HG03066 (cell line): ENCODE data around the gene B4GALT4.
"Not testable (repeated sequence)": the region's sequence is repeated elsewhere in the genome, so short reads cannot be mapped to it uniquely, and the experiment has no call there.

Experiments
- ATAC-seq: cut with Tn5 transposase; IDR thresholded peaks from one replicate; pipeline ENCODE4 v1.9.1; 2021; ENCODE audit warnings: low read depth; ENCODE audit not compliant: unreplicated experiment

B4GALT4 gene

GRCh38 chr3:119240591-119241434, at the start of gene B4GALT4:
Gene B4GALT4 (minus strand): TSS chr3:119240878. CDS start chr3:119230099, 10,779 bp downstream.
- ATAC-seq = peak; percentile 81

GRCh38 chr3:119289404-119289770, 48.7 kb upstream of the B4GALT4 start:
- no peak for ATAC-seq

GRCh38 chr3:119288669-119289403, 48.2 kb upstream of the B4GALT4 start:
- no peak for ATAC-seq

GRCh38 chr3:119279584-119280243, 39.0 kb upstream of the B4GALT4 start:
- ATAC-seq = no peak

GRCh38 chr3:119279101-119279554, 38.5 kb upstream of the B4GALT4 start:
- ATAC-seq = no peak

GRCh38 chr3:119276680-119277079, 36.0 kb upstream of the B4GALT4 start:
- no peak for ATAC-seq

- not testable (repeated sequence) for ATAC-seq
Observed at GRCh38 chr3:119270212-119270611, 29.5 kb upstream of the B4GALT4 start.

GRCh38 chr3:119261055-119261454, 20.4 kb upstream of the B4GALT4 start:
- ATAC-seq = no peak

GRCh38 chr3:119259821-119260220, 19.1 kb upstream of the B4GALT4 start:
- no peak for ATAC-seq

- peak; percentile 86 for ATAC-seq
Observed at GRCh38 chr3:119258915-119259314, 18.2 kb upstream of the B4GALT4 start.

- ATAC-seq = peak; percentile 81
Observed at GRCh38 chr3:119257654-119258410, 17.2 kb upstream of the B4GALT4 start.

- ATAC-seq = no peak
Observed at GRCh38 chr3:119257111-119257510, 16.4 kb upstream of the B4GALT4 start.

- no peak for ATAC-seq
Observed at GRCh38 chr3:119255214-119255613, 14.5 kb upstream of the B4GALT4 start.

GRCh38 chr3:119245778-119246177, 5.1 kb upstream of the B4GALT4 start:
- ATAC-seq = no peak

- ATAC-seq = no peak
Observed at GRCh38 chr3:119243712-119244111, 3.0 kb upstream of the B4GALT4 start.

GRCh38 chr3:119243058-119243529, 2.4 kb upstream of the B4GALT4 start:
- ATAC-seq = not testable (repeated sequence)

- not testable (repeated sequence) for ATAC-seq
Observed at GRCh38 chr3:119242387-119243057, 1.8 kb upstream of the B4GALT4 start.

GRCh38 chr3:119240101-119240590, 532 bp downstream of the B4GALT4 start:
- peak; percentile 8 for ATAC-seq

- ATAC-seq = no peak
Observed at GRCh38 chr3:119239206-119239820, 1.4 kb downstream of the B4GALT4 start.
